ENCODE measurements around the gene MOB3A.
A peak's percentile ranks its signal among the peaks of the same experiment; 100 is the strongest.

MOB3A gene

DNA sequence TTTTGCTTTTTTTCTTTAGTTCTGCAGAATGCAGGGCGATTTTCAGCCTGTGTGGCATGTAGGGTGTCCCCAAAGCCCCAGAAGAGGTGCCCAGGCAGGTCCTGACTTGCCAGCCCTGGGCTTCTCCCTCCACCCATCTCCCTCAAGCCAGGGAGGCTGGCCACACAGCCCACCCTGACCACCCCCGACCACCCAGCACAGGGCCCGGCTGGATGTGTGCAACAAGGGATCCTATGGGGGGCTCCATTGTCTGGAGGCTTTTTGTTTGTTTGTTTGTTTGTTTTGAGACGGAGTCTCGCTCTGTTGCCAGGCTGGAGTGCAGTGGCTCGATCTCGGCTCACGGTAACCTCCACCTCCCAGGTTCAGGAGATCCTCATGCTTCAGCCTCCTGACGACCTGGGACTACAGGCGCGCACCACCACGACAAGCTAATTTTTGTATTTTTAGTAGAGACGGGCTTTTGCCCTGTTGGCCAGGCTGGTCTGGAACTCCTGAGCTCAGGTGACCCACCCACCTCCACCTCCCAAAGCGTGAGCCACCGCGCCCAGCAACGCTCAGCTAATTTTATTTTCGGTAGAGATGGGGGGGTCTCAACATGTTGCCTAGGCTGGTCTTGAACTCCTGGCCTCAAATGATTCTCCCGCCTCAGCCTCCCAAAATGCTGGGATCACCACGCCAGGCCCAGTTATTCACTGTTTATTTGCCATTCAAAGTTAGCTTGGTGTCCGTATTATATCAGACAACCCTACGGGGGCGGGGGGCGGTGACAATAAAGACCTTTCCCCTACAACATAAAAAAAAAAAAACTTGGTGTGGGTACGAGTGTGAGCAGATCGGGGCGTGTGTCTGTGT is 37.3 kb downstream of the MOB3A start:
- no peak for DNase-seq (ENCODE audit: low spot score)

DNA sequence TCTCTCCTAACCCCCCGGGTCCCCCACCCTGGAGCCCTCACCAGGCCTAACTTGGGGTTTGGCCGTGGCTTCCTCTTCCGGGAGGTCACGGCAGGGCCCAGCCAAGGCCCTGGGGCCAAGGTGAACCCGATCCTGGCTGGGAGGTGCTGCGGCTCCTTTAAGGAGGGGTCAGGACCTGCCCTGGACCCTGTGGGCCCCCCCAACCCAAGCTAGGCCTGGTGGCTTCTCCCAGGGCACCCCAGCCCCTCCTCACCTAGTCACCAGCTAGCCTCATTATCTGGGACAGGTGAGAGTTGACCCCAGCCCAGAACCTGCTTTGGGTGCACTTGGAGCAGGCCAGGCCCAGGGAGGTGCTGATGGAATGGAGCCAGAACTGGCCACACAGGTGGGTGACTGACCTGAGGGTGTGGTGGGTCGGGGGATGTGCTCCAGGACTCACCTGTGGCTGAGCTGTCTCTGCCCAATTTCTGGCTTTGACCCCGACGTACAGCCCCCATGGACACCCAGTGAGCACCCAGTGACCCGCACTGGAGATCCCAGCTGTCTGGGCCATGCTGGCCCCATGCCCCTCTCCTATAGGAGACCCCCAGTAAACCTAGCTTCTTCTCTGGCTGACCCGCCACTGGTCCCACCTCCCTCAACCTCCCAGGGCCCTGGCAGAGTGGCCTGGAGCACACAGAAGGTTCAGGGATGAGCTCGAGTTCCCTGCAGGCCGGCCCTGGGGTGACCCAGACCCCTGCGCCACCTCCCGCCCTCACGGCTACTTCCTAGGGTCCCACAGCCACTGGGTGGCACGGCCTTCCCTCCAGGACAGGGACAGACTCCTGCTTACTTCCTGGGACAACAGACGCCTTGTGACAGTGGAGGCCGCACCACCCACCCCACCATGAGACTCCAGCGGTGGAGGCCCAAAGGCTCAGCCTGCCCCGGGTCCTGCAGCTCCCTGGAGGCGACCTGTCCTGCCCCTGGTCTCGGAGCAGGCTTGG is 38.3 kb downstream of the MOB3A start:
- DNase-seq (ENCODE audit: low spot score): no peak

GRCh38 chr19:2056837-2057192 is 39.3 kb downstream of the MOB3A start:
- DNase-seq (ENCODE audit: low spot score): no peak

DNA sequence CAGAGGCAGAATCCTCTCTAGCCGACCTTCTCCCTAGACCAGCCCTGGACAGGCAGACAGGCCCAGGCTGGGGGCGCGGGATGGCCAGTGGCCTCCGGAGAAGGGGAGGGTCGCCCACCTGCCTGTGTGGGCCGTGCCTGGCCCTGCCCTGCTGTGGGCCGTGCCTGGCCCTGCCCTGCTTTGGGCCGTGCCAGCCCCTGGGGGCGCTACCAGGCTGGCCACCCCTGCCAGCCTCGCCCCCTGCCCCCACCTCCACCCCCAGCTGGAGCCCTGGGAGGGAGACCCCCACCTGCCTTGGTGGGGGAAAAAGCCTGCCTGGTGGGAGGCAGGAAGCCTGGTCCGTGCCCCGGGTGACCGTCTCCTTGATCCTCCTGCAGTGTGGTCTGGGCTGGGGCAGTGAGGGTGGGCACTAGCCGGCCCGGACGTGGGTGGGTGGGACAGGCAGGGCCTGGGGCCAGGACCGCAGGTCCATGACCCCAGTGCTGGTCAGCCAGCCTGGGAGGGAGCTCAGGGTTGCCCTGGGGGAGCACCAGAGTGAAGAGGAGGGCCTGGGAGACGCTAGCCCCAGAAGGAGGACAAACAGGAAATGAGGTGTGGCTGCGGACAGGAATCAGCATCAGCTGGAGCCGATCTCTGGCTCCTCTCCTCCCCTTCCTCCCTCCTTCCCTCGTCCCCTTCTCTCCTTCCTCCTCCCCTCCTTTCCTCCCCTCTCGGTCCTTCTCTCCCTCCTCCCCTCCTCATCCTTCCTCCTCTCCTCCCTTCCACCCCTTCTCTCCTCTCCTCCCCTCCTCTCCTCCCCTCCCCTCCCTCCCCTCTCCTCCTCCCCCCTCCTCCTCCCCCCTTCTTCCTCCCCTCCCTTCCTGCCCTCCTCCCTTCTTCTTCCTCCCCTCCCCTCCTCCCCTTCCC is 39.9 kb downstream of the MOB3A start:
- DNase-seq (ENCODE audit: low spot score): no peak

GRCh38 chr19:2054763-2055162 is 41.4 kb downstream of the MOB3A start:
- no peak for DNase-seq (ENCODE audit: low spot score)

- DNase-seq (ENCODE audit: low spot score): no peak
These were observed 42.3 kb downstream of the MOB3A start for GRCh38 chr19:2053601-2054389.

DNA sequence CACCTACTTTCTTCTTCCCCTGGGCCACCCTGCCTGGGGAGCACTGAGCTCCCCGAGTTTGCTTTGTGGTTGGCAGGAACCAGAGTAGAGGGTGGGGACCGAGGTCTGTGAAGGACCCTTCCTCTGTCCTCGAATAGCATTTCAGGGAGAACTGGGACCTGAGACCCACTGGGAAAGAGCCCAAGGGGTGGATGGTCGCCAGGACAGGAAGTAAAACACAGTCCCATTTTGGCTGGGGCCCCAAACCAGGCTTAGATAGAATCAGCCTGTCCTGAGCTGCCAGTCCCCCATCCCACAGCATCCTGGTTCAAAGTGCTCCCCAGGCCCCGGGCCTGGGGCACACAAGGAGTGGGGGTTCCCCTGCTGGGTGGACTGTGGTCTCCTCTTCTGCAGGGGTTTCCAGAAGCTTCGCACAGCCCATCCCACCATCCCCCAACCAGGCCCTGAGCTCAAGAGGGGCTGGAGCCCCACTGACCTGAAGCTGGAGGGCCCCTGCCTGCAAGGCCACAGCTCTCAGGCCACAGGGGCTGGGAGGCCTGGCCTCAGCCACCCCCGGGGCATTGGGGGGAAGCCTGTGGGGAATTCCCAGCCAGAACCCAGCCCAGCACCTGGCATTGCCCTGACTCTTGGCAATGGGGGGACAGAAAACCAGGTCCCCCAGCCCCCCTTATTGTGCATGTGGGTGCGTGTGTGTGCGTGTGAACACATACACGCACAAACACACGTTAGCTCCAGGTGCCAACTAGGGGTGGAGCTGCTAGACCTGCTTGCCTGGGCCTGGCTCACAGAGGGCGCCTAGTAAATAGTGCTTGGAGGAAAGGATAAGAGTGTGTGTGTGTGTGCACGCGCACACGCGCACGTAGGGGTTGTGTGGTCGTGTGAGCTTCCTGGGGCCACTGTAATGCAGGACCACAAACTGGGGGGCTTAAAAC is 44.1 kb downstream of the MOB3A start:
- no peak for DNase-seq (ENCODE audit: low spot score)

DNA sequence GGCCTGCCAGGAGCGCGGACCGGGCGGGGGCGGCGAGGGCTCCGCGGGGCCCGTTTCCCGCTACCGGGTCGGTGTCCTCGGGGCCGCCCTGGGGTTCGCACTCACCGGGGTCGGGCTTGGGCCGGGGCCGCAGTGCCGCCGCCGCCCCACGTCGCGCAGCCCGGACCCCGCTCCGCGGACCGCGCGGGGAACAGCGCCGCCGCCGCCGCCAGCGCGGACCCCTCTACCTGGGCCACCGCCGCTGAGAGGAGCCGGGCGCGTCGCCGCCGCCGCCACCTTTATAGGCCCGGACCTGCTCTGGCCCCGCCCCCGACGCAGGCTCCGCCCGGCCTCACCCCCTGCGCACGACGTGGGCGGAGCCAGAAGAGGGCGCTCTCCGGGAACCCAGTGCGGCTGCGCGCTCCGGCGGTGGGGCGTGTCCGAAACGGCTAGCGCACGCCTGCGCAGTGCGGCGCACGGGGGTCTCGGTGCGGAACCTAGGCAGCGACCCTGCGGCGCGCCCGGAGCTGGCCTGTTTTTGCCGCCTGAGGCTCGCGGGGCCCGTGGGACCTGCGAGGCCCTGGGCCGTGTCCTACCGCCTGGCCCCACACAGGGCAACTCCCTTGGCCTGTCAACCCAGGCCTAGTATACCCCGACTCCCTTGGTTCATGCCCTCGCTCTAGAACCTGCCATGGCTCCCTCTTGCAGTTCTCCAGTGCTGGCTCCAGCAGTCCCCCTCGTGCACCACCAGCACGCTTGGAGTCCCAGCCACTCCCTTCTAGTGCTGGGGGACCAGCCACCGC is 44.9 kb downstream of the MOB3A start, which contains the start of gene MKNK2:
MKNK2 (minus strand) TSS at position 254 of the 782 bp plus-strand sequence. CDS start 393 bp downstream, outside the sequence.
- peak; percentile 99 for DNase-seq (ENCODE audit: low spot score)

GRCh38 chr19:2050349-2050990 is 45.7 kb downstream of the MOB3A start:
- DNase-seq (ENCODE audit: low spot score): no peak

DNA sequence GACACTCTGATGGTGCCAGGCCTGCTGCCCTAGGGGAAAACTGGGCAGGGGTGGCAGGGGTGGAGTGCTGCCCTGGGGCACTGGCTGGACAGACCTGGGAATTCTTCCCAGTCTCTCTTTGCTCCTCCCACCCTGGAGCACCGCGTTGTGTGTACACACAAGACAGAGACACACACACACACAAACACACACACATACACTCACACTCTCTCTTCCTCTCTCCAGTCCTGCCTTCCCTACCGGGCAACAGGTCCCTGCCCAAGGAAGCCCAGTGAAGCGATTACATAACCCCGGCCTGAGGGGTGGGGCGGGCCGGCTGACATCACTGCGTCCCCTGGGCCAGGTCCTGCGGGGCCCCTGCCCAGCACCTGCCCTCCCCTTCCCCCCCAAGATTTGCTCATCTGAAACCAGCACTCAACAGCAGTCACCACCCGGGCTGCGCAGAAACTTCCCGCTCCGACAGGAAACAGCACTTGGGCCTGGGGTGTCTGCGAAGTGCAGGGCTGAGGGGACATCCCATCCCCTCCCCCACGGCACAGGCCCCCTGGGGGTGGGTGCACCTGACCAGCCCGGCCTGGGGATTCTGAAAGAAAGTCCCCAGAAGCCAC is 46.3 kb downstream of the MOB3A start:
- DNase-seq (ENCODE audit: low spot score): no peak

DNA sequence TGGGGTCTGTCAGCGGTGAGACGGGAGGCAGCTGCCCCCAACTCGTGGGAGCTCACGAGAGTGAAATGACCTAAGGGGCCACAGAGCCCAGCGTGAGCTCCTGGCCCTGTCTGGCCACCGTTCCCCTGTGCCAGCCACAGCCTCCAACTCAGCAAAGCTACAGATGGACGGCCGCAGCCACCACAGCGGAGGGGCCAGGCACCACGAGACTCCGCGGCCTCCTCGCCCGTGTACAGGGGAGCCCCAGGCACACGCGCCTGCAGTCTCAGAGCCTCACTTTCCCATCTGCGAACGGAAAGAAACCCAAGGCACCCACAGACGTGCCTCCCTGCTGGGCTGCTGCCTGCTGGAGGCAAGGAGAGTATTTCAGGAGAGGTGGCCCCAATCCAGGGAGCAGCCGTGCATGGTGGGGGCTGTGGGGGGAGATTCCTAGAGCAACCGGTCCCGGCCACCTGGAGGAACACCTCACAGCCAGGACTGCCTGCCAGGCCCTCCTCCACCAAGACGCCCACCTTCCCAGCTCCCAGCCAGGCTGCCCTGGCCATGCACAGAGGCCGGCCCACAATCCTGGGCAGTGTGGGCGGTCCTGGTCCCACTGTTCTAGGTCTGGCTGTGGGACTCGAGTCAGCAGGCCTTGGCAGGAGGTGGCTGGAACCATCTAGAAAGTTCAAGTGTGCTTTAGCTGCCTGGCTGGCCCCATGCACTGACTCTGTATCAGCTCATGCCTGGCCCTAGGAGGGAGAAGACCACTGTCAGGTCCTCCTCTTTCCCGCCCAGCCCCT is 47.0 kb downstream of the MOB3A start:
- DNase-seq (ENCODE audit: low spot score): no peak

DNA sequence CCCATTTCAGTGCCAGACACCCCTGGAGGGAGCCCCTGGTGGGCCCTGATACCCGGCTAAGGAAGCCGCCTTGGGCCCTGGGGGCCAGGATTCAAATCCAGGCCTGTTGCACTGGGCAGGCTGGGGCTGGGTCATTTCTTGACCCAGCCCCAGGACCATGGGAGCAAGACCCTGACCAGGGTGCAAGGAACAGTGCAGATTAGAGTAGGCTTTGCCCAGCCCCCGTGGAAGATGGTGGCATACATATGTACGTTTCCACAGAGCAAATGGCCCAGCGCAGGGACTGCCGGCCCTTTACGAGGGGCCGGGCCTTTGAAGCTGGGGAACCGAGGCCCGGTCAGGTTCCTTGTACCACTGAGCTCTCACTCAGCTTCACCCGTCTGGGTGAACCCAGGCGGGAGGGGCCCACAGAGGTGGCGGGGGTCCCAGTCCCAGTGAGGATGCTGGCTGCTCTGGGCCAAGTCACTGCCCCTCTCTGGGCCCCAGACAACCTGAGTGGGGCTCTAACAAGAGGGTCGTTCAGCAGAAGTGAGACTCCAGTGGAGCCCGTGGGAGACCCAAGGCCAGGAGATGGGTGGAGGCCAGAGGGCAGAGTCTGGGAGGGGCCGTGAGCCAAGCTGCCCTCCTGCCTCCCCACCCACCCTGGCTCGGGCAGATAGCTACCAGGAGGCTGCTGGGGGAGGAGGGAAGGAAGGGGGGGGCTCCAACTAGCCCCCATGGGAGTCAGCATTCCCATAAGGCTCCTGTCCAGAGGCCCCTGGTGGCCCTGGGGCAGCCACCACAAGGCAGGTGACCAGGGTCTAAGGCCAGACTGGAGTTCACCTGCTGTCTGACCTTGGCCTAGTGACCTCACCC is 47.8 kb downstream of the MOB3A start:
- no peak for DNase-seq (ENCODE audit: low spot score)

DNA sequence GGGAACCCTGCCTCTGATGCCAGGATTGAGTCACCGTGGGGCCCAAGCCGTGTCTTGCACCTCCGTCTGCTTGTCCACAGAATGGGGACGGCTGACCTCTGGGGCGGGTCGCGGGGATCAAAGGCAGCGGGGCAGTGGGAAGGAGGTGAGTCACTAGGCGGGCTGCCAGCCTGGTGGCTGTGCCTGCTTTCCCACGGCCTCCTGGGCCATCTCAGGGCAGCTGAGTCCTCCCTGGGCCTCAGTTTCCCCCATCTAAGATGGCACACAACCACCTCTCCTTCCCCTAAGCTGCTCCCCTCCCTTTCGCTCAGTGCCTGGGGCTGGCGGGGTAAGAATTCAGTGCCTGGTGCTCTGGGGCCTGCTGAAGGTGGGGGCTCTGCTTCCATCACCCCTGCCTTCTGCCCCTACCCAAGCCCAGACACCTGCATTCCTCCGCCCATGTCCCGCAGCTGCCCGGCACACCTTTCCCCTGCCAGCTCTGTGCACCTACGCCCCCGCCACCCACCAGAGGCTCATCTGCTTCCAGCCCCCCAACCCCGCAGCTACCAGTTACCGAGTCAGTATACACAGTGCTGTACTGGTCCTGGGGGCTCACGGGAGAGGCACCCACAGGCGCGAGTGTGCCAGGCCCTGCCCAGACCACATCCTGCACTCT is 48.5 kb downstream of the MOB3A start:
- no peak for DNase-seq (ENCODE audit: low spot score)

- DNase-seq (ENCODE audit: low spot score): no peak
These were observed 49.1 kb downstream of the MOB3A start for GRCh38 chr19:2047076-2047448.

DNA sequence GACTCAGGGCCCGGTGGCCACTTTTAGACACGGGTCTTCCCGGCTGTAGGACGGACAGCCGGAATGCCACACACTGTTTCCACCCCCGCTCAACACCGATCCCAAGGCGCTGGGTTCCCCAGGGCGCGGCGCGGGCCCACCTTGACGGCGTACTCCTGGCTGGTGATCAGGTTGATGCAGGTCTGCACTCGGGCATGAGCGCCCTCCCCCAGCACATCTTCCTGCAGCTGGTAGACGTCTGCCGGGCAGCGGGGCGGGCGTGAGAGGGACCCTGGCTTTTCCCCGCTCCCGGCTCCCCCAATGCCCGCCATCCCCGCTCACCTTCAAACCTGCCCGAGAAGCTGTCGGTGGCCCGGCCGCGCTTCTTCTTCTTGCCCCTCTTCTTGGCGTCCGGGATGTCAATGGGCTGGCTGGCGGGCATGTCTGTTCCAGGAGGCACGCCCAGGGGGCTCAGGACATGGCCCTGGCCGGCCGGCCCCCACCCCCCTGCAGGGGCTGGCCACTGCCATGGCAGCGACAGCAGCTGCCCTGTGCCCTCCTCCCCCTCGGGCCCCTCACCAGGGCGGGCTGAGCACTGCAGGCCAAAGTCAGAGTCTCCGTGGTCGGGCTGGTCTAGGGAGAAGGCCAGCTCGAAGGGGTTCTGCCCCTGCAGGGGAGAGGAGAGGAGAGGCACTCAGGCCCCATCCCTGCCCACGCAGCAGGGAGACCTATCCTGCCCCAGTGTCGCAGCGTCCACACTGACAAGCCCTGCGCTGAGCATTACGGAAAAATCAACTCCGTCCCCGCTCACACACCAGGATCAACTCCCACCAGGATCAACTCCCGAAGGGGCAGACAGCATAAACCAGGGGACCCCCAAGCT is 49.8 kb downstream of the MOB3A start:
- DNase-seq (ENCODE audit: low spot score): no peak
